ENCODE results near the gene SHISA2.

SHISA2 gene

GRCh38 chr13:26036383-26036782, 15.4 kb downstream of the SHISA2 start:
- DNase-seq (ENCODE audit: insufficient read length, low spot score) (no peak), FAIRE-seq (no peak)
- no peak for TF ChIP-seq POLR2A (IDR thresholded peaks at IDR 0.05; ENCODE audit: low read depth, low read length)

GRCh38 chr13:26034018-26034417, 17.8 kb downstream of the SHISA2 start:
- FAIRE-seq (no peak), DNase-seq (ENCODE audit: insufficient read length, low spot score) (no peak)
- no peak for TF ChIP-seq POLR2A (IDR thresholded peaks at IDR 0.05; ENCODE audit: low read depth, low read length)

- FAIRE-seq = no peak
- no peak for DNase-seq (ENCODE audit: insufficient read length, low spot score)
- no peak for TF ChIP-seq POLR2A (IDR thresholded peaks at IDR 0.05; ENCODE audit: low read depth, low read length)
These were observed 21.5 kb downstream of the SHISA2 start for GRCh38 chr13:26030331-26030730.

- no peak for TF ChIP-seq POLR2A (IDR thresholded peaks at IDR 0.05; ENCODE audit: low read depth, low read length)
- no peak for FAIRE-seq
- DNase-seq (ENCODE audit: insufficient read length, low spot score) = no peak
These were observed 22.2 kb downstream of the SHISA2 start for GRCh38 chr13:26029581-26030136.

- TF ChIP-seq POLR2A (IDR thresholded peaks at IDR 0.05; ENCODE audit: low read depth, low read length) = no peak
These were observed 25.6 kb downstream of the SHISA2 start for GRCh38 chr13:26026211-26026610.

GRCh38 chr13:26025771-26026170, 26.0 kb downstream of the SHISA2 start:
- no peak for DNase-seq (ENCODE audit: insufficient read length, low spot score)
- TF ChIP-seq POLR2A (IDR thresholded peaks at IDR 0.05; ENCODE audit: low read depth, low read length) = no peak
- FAIRE-seq = no peak

More at GRCh38 chr13:26026211-26026610, 25.6 kb downstream of the SHISA2 start:
- no peak for FAIRE-seq
- no peak for DNase-seq (ENCODE audit: insufficient read length, low spot score)

- FAIRE-seq (no peak), DNase-seq (ENCODE audit: insufficient read length, low spot score) (no peak)
- TF ChIP-seq POLR2A (IDR thresholded peaks at IDR 0.05; ENCODE audit: low read depth, low read length) = no peak
These were observed 26.6 kb downstream of the SHISA2 start for GRCh38 chr13:26025196-26025595.

- DNase-seq (ENCODE audit: insufficient read length, low spot score) = no peak
- no peak for FAIRE-seq
- no peak for TF ChIP-seq POLR2A (IDR thresholded peaks at IDR 0.05; ENCODE audit: low read depth, low read length)
These were observed 27.3 kb downstream of the SHISA2 start for GRCh38 chr13:26024558-26024957.

- DNase-seq (ENCODE audit: insufficient read length, low spot score) (peak; percentile 17), FAIRE-seq (no peak)
- TF ChIP-seq POLR2A (IDR thresholded peaks at IDR 0.05; ENCODE audit: low read depth, low read length) = no peak
These were observed 29.1 kb downstream of the SHISA2 start for GRCh38 chr13:26022538-26023292.

GRCh38 chr13:26021956-26022355, 29.9 kb downstream of the SHISA2 start:
- DNase-seq (ENCODE audit: insufficient read length, low spot score) (no peak), FAIRE-seq (no peak)
- no peak for TF ChIP-seq POLR2A (IDR thresholded peaks at IDR 0.05; ENCODE audit: low read depth, low read length)

- FAIRE-seq (no peak), DNase-seq (ENCODE audit: insufficient read length, low spot score) (no peak)
- TF ChIP-seq POLR2A (IDR thresholded peaks at IDR 0.05; ENCODE audit: low read depth, low read length) = no peak
These were observed 30.3 kb downstream of the SHISA2 start for GRCh38 chr13:26021516-26021915.

- TF ChIP-seq POLR2A (IDR thresholded peaks at IDR 0.05; ENCODE audit: low read depth, low read length) = no peak
- FAIRE-seq (no peak), DNase-seq (ENCODE audit: insufficient read length, low spot score) (no peak)
These were observed 30.9 kb downstream of the SHISA2 start for GRCh38 chr13:26020891-26021290.

- FAIRE-seq (no peak), DNase-seq (ENCODE audit: insufficient read length, low spot score) (no peak)
- no peak for TF ChIP-seq POLR2A (IDR thresholded peaks at IDR 0.05; ENCODE audit: low read depth, low read length)
These were observed 31.6 kb downstream of the SHISA2 start for GRCh38 chr13:26019881-26020870.

GRCh38 chr13:26019251-26019650, 32.6 kb downstream of the SHISA2 start:
- TF ChIP-seq POLR2A (IDR thresholded peaks at IDR 0.05; ENCODE audit: low read depth, low read length) = no peak
- DNase-seq (ENCODE audit: insufficient read length, low spot score) (no peak), FAIRE-seq (no peak)
